DND-41 (cell line): Measurements from ENCODE around the gene SPAG16.

ENCODE experiments used
- ATAC-seq: fragments of 200-7000 bp; cut with Tn5 transposase; 3 replicates; pipeline ENCODE4 v1.9.1; 2021; ENCODE audit warnings: low read depth; ENCODE audit not compliant: insufficient read depth
- DNase-seq: peaks from one replicate; pipeline ENCODE4 v3.0.0-alpha.2; 2020
- H2AFZ ChIP-seq: 2 replicates; pipeline ENCODE4 v1.6.0; 2012; ENCODE audit warnings: low read depth, low read length
- H3K27ac ChIP-seq: 2 replicates; pipeline ENCODE4 v1.5.1; 2012; ENCODE audit warnings: low read length, inconsistent platforms
- H3K27me3 ChIP-seq: fragments of 200-600 bp; sonication (generic); 2 replicates; pipeline ENCODE4 v1.6.0; 2012; ENCODE audit warnings: low read length, mild to moderate bottlenecking, inconsistent platforms; ENCODE audit not compliant: insufficient read depth, poor library complexity
- H3K36me3 ChIP-seq: 2 replicates; pipeline ENCODE4 v1.5.1; 2012; ENCODE audit warnings: low read length, inconsistent platforms; ENCODE audit not compliant: insufficient read depth
- H3K4me1 ChIP-seq: 2 replicates; pipeline ENCODE4 v1.5.1; 2012; ENCODE audit warnings: mild to moderate bottlenecking, low read length; ENCODE audit not compliant: insufficient read depth
- H3K4me2 ChIP-seq: 2 replicates; pipeline ENCODE4 v1.6.0; 2012; ENCODE audit warnings: mild to moderate bottlenecking, moderate library complexity, low read length, inconsistent platforms; ENCODE audit not compliant: insufficient read depth
- H3K4me3 ChIP-seq, 2 experiments: fragments of 200-600 bp in 1 of 2; shearing (Covaris generic) in 1 of 2; 2 replicates each; pipeline ENCODE4 v1.5.1; 2012 to 2016; ENCODE audit warnings: inconsistent platforms in 2 of 2, low read length in 2 of 2, mild to moderate bottlenecking in 2 of 2, low read depth in 1 of 2, moderate library complexity in 1 of 2
- H3K79me2 ChIP-seq: 2 replicates; pipeline ENCODE4 v1.6.0; 2012; ENCODE audit warnings: low read length, inconsistent platforms; ENCODE audit not compliant: insufficient read depth
- H3K9ac ChIP-seq: 2 replicates; pipeline ENCODE4 v1.6.0; 2012; ENCODE audit warnings: low read depth, mild to moderate bottlenecking, inconsistent platforms, low read length, moderate library complexity
- H3K9me3 ChIP-seq: 2 replicates; pipeline ENCODE4 v1.5.1; 2012; ENCODE audit warnings: low read length, moderate library complexity, mild to moderate bottlenecking, inconsistent platforms; ENCODE audit not compliant: insufficient read depth, severe bottlenecking
- H4K20me1 ChIP-seq: 2 replicates; pipeline ENCODE4 v1.6.0; 2012; ENCODE audit warnings: low read length; ENCODE audit not compliant: insufficient read depth
- EZH2 ChIP-seq: IDR thresholded peaks from 3 replicates; pipeline ENCODE4 v1.6.1; 2012; ENCODE audit warnings: borderline replicate concordance, low read depth, mild to moderate bottlenecking, moderate library complexity, low read length, inconsistent platforms; ENCODE audit not compliant: severe bottlenecking
- TF ChIP-seq, protein P1 (sequence below): IDR thresholded peaks from 2 replicates; pipeline ENCODE4 v1.5.1; 2012; ENCODE audit warnings: borderline replicate concordance, low read length, moderate library complexity, mild to moderate bottlenecking; ENCODE audit not compliant: poor library complexity, severe bottlenecking; ENCODE audit errors: extremely low read depth

SPAG16 gene

DNA sequence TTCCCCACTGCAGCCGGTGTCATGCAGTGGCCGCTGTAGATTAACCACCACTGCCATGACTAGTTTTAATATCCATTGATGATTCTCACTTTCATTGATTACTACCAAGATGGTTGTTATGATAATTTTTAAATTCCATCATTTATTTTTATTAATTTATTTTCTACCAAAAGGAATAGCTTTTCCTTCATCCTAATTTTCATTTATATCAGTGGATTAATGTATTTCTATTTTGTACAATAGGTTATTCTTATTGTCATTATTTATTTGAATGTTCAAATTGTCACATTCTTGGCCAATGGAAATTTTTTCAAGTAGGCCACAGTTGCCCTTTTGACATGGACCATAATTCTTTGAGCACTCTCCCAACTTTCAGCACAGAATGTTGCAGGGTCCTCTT, 751.7 kb downstream of the SPAG16 start:
- Histone ChIP-seq H3K36me3 (no peaks in the 10 kb centered on the region), H4K20me1 (no peaks in the 10 kb centered on the region), H3K9me3 (peaks cover 22% of the 10 kb centered on the region), H3K4me3 (no peak overlapping the region), H2AFZ (no peak overlapping the region), H3K79me2 (no peaks in the 10 kb centered on the region), H3K27me3 (no peaks in the 10 kb centered on the region), H3K9ac (no peak overlapping the region), H3K4me1 (no peaks in the 10 kb centered on the region), H3K4me2 (no peak overlapping the region), H3K27ac (no peak overlapping the region)
- ATAC-seq (no peak), DNase-seq (no peak)
- TF ChIP-seq, protein P1, sequence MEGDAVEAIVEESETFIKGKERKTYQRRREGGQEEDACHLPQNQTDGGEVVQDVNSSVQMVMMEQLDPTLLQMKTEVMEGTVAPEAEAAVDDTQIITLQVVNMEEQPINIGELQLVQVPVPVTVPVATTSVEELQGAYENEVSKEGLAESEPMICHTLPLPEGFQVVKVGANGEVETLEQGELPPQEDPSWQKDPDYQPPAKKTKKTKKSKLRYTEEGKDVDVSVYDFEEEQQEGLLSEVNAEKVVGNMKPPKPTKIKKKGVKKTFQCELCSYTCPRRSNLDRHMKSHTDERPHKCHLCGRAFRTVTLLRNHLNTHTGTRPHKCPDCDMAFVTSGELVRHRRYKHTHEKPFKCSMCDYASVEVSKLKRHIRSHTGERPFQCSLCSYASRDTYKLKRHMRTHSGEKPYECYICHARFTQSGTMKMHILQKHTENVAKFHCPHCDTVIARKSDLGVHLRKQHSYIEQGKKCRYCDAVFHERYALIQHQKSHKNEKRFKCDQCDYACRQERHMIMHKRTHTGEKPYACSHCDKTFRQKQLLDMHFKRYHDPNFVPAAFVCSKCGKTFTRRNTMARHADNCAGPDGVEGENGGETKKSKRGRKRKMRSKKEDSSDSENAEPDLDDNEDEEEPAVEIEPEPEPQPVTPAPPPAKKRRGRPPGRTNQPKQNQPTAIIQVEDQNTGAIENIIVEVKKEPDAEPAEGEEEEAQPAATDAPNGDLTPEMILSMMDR = no peak
- TF ChIP-seq EZH2 = no peak

DNA sequence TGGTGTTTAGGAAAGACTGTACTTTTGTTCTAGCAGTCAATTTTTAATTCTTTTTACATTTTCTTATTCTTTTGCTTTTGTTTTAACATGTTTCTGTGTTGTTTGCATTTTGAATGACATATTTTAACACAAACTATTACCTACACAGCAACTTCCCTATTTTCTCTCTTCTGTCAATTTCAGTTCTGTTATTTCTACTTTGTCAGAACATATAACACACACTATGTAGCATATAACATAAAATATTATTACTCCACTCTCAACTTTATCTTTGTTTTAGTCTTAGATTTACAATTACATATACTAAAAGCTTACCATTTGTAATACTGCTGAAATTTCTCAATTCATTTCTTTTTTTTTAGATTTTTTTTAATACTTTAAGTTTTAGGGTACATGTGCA, 753.9 kb downstream of the SPAG16 start:
- H2AFZ ChIP-seq = no peak overlapping the region
- ATAC-seq = no peak
- no peak overlapping the region for H3K27ac ChIP-seq
- no peak overlapping the region for H3K9ac ChIP-seq
- TF ChIP-seq, protein P1 = no peak
- no peak for TF ChIP-seq EZH2
- H3K36me3 ChIP-seq = no peaks in the 10 kb centered on the region
- DNase-seq = no peak
- no peaks in the 10 kb centered on the region for H4K20me1 ChIP-seq
- H3K4me1 ChIP-seq = no peaks in the 10 kb centered on the region
- peaks cover 22% of the 10 kb centered on the region for H3K9me3 ChIP-seq
- H3K4me2 ChIP-seq = no peak overlapping the region
- no peak overlapping the region for H3K4me3 ChIP-seq
- H3K27me3 ChIP-seq = no peaks in the 10 kb centered on the region
- H3K79me2 ChIP-seq = no peaks in the 10 kb centered on the region

DNA sequence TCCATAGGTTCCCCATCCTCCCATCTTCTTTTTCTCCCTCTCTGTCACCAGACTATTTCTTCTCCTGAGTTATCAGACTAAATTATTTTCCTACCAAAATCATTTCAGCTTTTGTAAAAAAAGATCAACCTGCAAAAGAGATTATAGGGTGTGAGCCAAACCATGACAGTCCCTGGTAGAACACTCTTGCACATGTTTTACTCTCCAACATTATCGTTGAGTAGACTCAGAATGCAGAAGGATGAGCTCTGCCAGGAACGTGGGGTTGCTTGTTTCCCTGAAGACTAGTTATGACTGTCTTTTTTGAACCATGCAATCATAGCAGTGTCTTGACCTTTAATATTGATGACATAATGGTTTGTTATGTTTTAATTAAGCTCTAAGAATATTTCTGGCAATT, 766.5 kb downstream of the SPAG16 start:
- H3K36me3 ChIP-seq = no peaks in the 10 kb centered on the region
- H3K9ac ChIP-seq = no peak overlapping the region
- peaks cover 3% of the 10 kb centered on the region for H3K9me3 ChIP-seq
- TF ChIP-seq, protein P1 = no peak
- TF ChIP-seq EZH2 = no peak
- DNase-seq (no peak), ATAC-seq (no peak)
- H2AFZ ChIP-seq = no peak overlapping the region
- H3K27ac ChIP-seq = no peak overlapping the region
- H3K4me2 ChIP-seq = no peak overlapping the region
- no peaks in the 10 kb centered on the region for H3K4me1 ChIP-seq
- no peaks in the 10 kb centered on the region for H4K20me1 ChIP-seq
- H3K27me3 ChIP-seq = no peaks in the 10 kb centered on the region
- no peaks in the 10 kb centered on the region for H3K79me2 ChIP-seq
- H3K4me3 ChIP-seq = no peak overlapping the region

DNA sequence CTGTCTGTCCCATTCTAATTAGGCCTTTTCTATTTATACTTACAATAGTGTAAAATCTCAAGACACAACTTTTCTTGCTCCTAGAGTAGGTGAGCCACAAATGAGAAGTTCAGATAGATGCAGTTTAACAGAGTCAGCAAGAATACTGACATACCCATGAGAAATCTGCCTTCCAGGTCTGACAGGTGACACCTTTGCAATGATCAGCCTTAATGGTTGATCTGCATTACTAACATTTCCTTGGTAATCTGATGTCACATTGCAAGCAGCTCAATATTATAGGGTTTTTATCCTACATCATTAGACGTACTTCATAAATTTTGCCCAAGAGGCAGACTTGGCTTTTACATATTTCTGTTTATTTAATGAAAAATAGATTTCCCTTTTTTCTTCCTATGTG, 767.3 kb downstream of the SPAG16 start:
- H3K27ac ChIP-seq = no peak overlapping the region
- H4K20me1 ChIP-seq = no peaks in the 10 kb centered on the region
- H3K4me3 ChIP-seq = no peak overlapping the region
- TF ChIP-seq EZH2 = no peak
- TF ChIP-seq, protein P1 = no peak
- ATAC-seq = no peak
- no peak overlapping the region for H3K9ac ChIP-seq
- H3K9me3 ChIP-seq = no peaks in the 10 kb centered on the region
- no peaks in the 10 kb centered on the region for H3K79me2 ChIP-seq
- no peak overlapping the region for H2AFZ ChIP-seq
- H3K4me2 ChIP-seq = no peak overlapping the region
- H3K27me3 ChIP-seq = no peaks in the 10 kb centered on the region
- no peak for DNase-seq
- no peaks in the 10 kb centered on the region for H3K36me3 ChIP-seq
- no peaks in the 10 kb centered on the region for H3K4me1 ChIP-seq
